HepG2 (cell line): ENCODE data around the gene CTDNEP1. TPM values are rescaled to one million over a fixed set of nuclear protein-coding genes. Genes with fewer than 3 reads are reported as not detected.
A peak's percentile ranks its signal among the peaks of the same experiment; 100 is the strongest.

ENCODE experiments used
- EEA1 ChIP-seq: sonication (generic); formaldehyde crosslinking; IDR thresholded peaks from 2 replicates; pipeline ENCODE4 v1.5.1; 2020; ENCODE audit warnings: mild to moderate bottlenecking, missing genetic modification reagents, borderline replicate concordance
- FLYWCH1 ChIP-seq: sonication (generic); formaldehyde crosslinking; IDR thresholded peaks from 2 replicates; pipeline ENCODE4 v1.8.1; 2023; ENCODE audit warnings: mild to moderate bottlenecking, missing genetic modification reagents
- FOXM1 ChIP-seq: sonication (generic); formaldehyde crosslinking; IDR thresholded peaks from 2 replicates; pipeline ENCODE4 v1.5.0; 2020; ENCODE audit warnings: missing genetic modification reagents
- HOXA3 ChIP-seq: sonication (generic); formaldehyde crosslinking; IDR thresholded peaks from 2 replicates; pipeline ENCODE4 v1.5.0; 2020; ENCODE audit warnings: missing genetic modification reagents
- MTERF4 ChIP-seq: sonication (generic); formaldehyde crosslinking; IDR thresholded peaks from 2 replicates; pipeline ENCODE4 v1.8.0; 2023; ENCODE audit warnings: mild to moderate bottlenecking, missing genetic modification reagents
- NFKBIZ ChIP-seq: IDR thresholded peaks from 2 replicates; pipeline ENCODE4 v1.6.1; 2018; ENCODE audit warnings: missing genetic modification reagents, missing compliant biosample characterization
- POLR2A ChIP-seq, 2 experiments: IDR thresholded peaks; 2 replicates each; pipeline ENCODE4 v1.6.1; 2011; ENCODE audit warnings: low read depth in 2 of 2, low read length in 2 of 2, mild to moderate bottlenecking in 1 of 2, moderate library complexity in 1 of 2; ENCODE audit not compliant: insufficient read depth in 1 of 2
- PRDM15 ChIP-seq: sonication (generic); formaldehyde crosslinking; IDR thresholded peaks from 2 replicates; pipeline ENCODE4 v1.4.0; 2020; ENCODE audit warnings: missing genetic modification reagents
- SMYD3 ChIP-seq: sonication (generic); formaldehyde crosslinking; IDR thresholded peaks from 2 replicates; pipeline ENCODE4 v1.8.1; 2023; ENCODE audit warnings: mild to moderate bottlenecking, missing genetic modification reagents
- SRY ChIP-seq: sonication (generic); formaldehyde crosslinking; IDR thresholded peaks from 2 replicates; pipeline ENCODE4 v1.8.0; 2022; ENCODE audit warnings: mild to moderate bottlenecking, missing genetic modification reagents
- SUZ12 ChIP-seq: fragments of 150-350 bp; IDR thresholded peaks from 2 replicates; pipeline ENCODE4 v1.6.1; 2014; ENCODE audit warnings: low read depth, low read length
- TCF12 ChIP-seq, 2 experiments: fragments of 450-650 bp in 1 of 2; sonication (generic) in 1 of 2; formaldehyde crosslinking in 1 of 2; IDR thresholded peaks; 2 replicates each; pipeline versions ENCODE4 v1.6.1 to v1.8.0; 2017 to 2022; ENCODE audit warnings: antibody characterized with exemption in 1 of 2, mild to moderate bottlenecking in 1 of 2, missing genetic modification reagents in 1 of 2, moderate library complexity in 1 of 2
- TOE1 ChIP-seq: sonication (generic); formaldehyde crosslinking; IDR thresholded peaks from 2 replicates; pipeline ENCODE4 v1.4.0; 2020; ENCODE audit warnings: mild to moderate bottlenecking, missing genetic modification reagents
- ZNF101 ChIP-seq: sonication (generic); formaldehyde crosslinking; IDR thresholded peaks from 2 replicates; pipeline ENCODE4 v1.4.0; 2020; ENCODE audit warnings: mild to moderate bottlenecking, low read depth, missing genetic modification reagents, borderline replicate concordance
- ZNF496 ChIP-seq: sonication (generic); formaldehyde crosslinking; IDR thresholded peaks from 2 replicates; pipeline ENCODE4 v1.8.1; 2023; ENCODE audit warnings: mild to moderate bottlenecking, moderate library complexity, missing genetic modification reagents; ENCODE audit not compliant: insufficient replicate concordance
- ZNF558 ChIP-seq: sonication (generic); formaldehyde crosslinking; IDR thresholded peaks from 2 replicates; pipeline ENCODE4 v1.9.0; 2022; ENCODE audit warnings: mild to moderate bottlenecking, missing genetic modification reagents, borderline replicate concordance
- ZNF646 ChIP-seq: sonication (generic); formaldehyde crosslinking; IDR thresholded peaks from 2 replicates; pipeline ENCODE4 v1.9.0; 2021; ENCODE audit warnings: mild to moderate bottlenecking, missing genetic modification reagents
- ZNF720 ChIP-seq: sonication (generic); formaldehyde crosslinking; IDR thresholded peaks from 2 replicates; pipeline ENCODE4 v1.4.0; 2020; ENCODE audit warnings: missing genetic modification reagents
- ZNF75D ChIP-seq: sonication (generic); formaldehyde crosslinking; IDR thresholded peaks from 2 replicates; pipeline ENCODE4 v1.8.1; 2023; ENCODE audit warnings: missing genetic modification reagents, mild to moderate bottlenecking, borderline replicate concordance
- polyA plus RNA-seq, 8 experiments: library from polyadenylated mRNA; depleted of rRNA in 3 of 8; stranded (reverse) in 7 of 8; unstranded in 1 of 8; fragments of >200 nt; fragmentation: Illumina TruSeq in 4 of 8; extraction: Trizol in 4 of 8; gene quantifications; 2 replicates each; pipeline versions ENCODE4 v1.2.1 to v1.2.3, GENCODE V29; 2011 to 2016; ENCODE audit warnings: low read depth in 4 of 8, missing spikeins in 1 of 8, mixed read lengths in 1 of 8; ENCODE audit not compliant: insufficient read depth in 1 of 8
- total RNA-seq, 5 experiments: library from RNA; depleted of rRNA; stranded (reverse); fragments of >200 nt; fragmentation: Illumina TruSeq; extraction: Trizol; gene quantifications; 2 replicates each; pipeline ENCODE4 v1.2.3, GENCODE V29; 2016; ENCODE audit warnings: low read depth in 1 of 5

CTDNEP1 gene
- total and polyA plus RNA-seq, 2 of the 13 experiments (the other 11 are each of a cell fraction or from before 2014, with no cell fraction given) = 19.8 to 118 TPM

- TF ChIP-seq ZNF646 (no peak), ZNF75D (no peak), ZNF720 (no peak), FOXM1 (no peak), SUZ12 (no peak), NFKBIZ (CRISPR knock-in tag) (no peak), POLR2A (IDR thresholded peaks at IDR 0.05; ENCODE audit: insufficient read depth in 1 of 2, low read depth in 2 of 2, low read length in 2 of 2) (peak; percentile 41 to 60; a peak in 3 of 4 replicates), MTERF4 (CRISPR knock-in tag) (no peak), PRDM15 (CRISPR knock-in tag) (no peak), TCF12 (IDR thresholded peaks at IDR 0.05) (no peak), TCF12 (CRISPR knock-in tag; IDR thresholded peaks at IDR 0.05) (0 out of 2 replicates have a peak, but pooled peaks have one; percentile 31), TOE1 (CRISPR knock-in tag) (no peak), ZNF558 (CRISPR knock-in tag) (no peak), SRY (CRISPR knock-in tag) (no peak), EEA1 (CRISPR knock-in tag) (no peak), ZNF101 (CRISPR knock-in tag) (no peak), FLYWCH1 (CRISPR knock-in tag) (no peak), ZNF496 (CRISPR knock-in tag) (no peak), HOXA3 (peak; percentile 48; the same call in 1 of the 2 replicates), SMYD3 (CRISPR knock-in tag) (no peak)
These were observed 7.4 kb upstream of the CTDNEP1 start (continued) for GRCh38 chr17:7258731-7259554.
